H4 (cell line): ENCODE data around the gene FLG. TPM values are rescaled to one million over a fixed set of nuclear protein-coding genes. Genes with fewer than 3 reads are reported as not detected.
"Not testable (repeated sequence)": the region's sequence is repeated elsewhere in the genome, so short reads cannot be mapped to it uniquely, and the experiment has no call there.

ENCODE experiments used
- DNase-seq: peaks from one replicate; pipeline ENCODE4 v3.0.0-alpha.2; 2015; ENCODE audit warnings: low spot score
- total RNA-seq: library from RNA; depleted of rRNA; stranded (reverse); fragments of >200 nt; shearing (Covaris generic); gene quantifications from 2 replicates; pipeline ENCODE4 v1.2.3, GENCODE V29; 2014; rRNA removed

FLG gene
- total RNA-seq, result 0.10 and 0.35 TPM in 2 replicates

GRCh38 chr1:152325111-152325510 is at the start of gene FLG:
Gene FLG (minus strand): TSS chr1:152325239. CDS start chr1:152315456, 9,783 bp downstream.
- no peak for DNase-seq

- DNase-seq, result no peak
Observed at GRCh38 chr1:152374451-152374850, 49.4 kb upstream of the FLG start.

- DNase-seq, result no peak
Observed at GRCh38 chr1:152372672-152373071, 47.6 kb upstream of the FLG start.

GRCh38 chr1:152367436-152367835 is 42.4 kb upstream of the FLG start:
- no peak for DNase-seq

- no peak for DNase-seq
Observed at GRCh38 chr1:152359906-152360305, 34.9 kb upstream of the FLG start, which contains the start of gene FLG2. Gene FLG2 (minus strand): TSS chr1:152360006. CDS start chr1:152358884, 1,122 bp downstream.

GRCh38 chr1:152356736-152357135 is 31.7 kb upstream of the FLG start:
- DNase-seq, result no peak

- DNase-seq, result no peak
Observed at GRCh38 chr1:152349611-152350010, 24.6 kb upstream of the FLG start.

- DNase-seq, result no peak
Observed at GRCh38 chr1:152348447-152348846, 23.4 kb upstream of the FLG start.

GRCh38 chr1:152347116-152347728 is 22.2 kb upstream of the FLG start:
- peak; percentile 43 for DNase-seq

- no peak for DNase-seq
Observed at GRCh38 chr1:152344438-152344837, 19.4 kb upstream of the FLG start.

GRCh38 chr1:152343006-152343405 is 18.0 kb upstream of the FLG start:
- DNase-seq, result no peak

GRCh38 chr1:152335399-152335798 is 10.4 kb upstream of the FLG start:
- no peak for DNase-seq

- peak; percentile 18 for DNase-seq
Observed at GRCh38 chr1:152328801-152329391, 3.9 kb upstream of the FLG start.

GRCh38 chr1:152313970-152314369 is 11.1 kb downstream of the FLG start:
- no peak for DNase-seq

GRCh38 chr1:152313319-152313801 is 11.7 kb downstream of the FLG start:
- DNase-seq, result no peak

GRCh38 chr1:152312169-152312568 is 12.9 kb downstream of the FLG start:
- DNase-seq, result not testable (repeated sequence)

- no peak for DNase-seq
Observed at GRCh38 chr1:152309955-152310354, 15.1 kb downstream of the FLG start.

GRCh38 chr1:152309320-152309901 is 15.6 kb downstream of the FLG start:
- DNase-seq, result not testable (repeated sequence)

- not testable (repeated sequence) for DNase-seq
Observed at GRCh38 chr1:152308758-152309157, 16.3 kb downstream of the FLG start.

GRCh38 chr1:152307970-152308369 is 17.1 kb downstream of the FLG start:
- DNase-seq, result not testable (repeated sequence)

GRCh38 chr1:152306123-152306522 is 18.9 kb downstream of the FLG start:
- DNase-seq, result not testable (repeated sequence)

- not testable (repeated sequence) for DNase-seq
Observed at GRCh38 chr1:152304773-152305172, 20.3 kb downstream of the FLG start.
